ENCODE data around the gene MSI2. TPM values are rescaled to one million over a fixed set of nuclear protein-coding genes. Genes with fewer than 3 reads are reported as not detected.

Gene MSI2
- total RNA-seq, 1 donor from 2014 or later, result 21.1 TPM

GRCh38 chr17:57537524-57538410, 281.4 kb downstream of the MSI2 start:
- peaks cover under 1% of the 10 kb centered on the region for H3K36me3 ChIP-seq (ENCODE audit: control insufficient read depth, insufficient read depth, low read length)
- DNase-seq (ENCODE audit: low read depth), result no peak
- TF ChIP-seq, protein P1, sequence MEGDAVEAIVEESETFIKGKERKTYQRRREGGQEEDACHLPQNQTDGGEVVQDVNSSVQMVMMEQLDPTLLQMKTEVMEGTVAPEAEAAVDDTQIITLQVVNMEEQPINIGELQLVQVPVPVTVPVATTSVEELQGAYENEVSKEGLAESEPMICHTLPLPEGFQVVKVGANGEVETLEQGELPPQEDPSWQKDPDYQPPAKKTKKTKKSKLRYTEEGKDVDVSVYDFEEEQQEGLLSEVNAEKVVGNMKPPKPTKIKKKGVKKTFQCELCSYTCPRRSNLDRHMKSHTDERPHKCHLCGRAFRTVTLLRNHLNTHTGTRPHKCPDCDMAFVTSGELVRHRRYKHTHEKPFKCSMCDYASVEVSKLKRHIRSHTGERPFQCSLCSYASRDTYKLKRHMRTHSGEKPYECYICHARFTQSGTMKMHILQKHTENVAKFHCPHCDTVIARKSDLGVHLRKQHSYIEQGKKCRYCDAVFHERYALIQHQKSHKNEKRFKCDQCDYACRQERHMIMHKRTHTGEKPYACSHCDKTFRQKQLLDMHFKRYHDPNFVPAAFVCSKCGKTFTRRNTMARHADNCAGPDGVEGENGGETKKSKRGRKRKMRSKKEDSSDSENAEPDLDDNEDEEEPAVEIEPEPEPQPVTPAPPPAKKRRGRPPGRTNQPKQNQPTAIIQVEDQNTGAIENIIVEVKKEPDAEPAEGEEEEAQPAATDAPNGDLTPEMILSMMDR (IDR thresholded peaks at IDR 0.05; ENCODE audit: insufficient read depth, low read length, severe bottlenecking), result no peak
- FAIRE-seq, result no peak
- no peaks in the 10 kb centered on the region for H3K27me3 ChIP-seq (ENCODE audit: control insufficient read depth, insufficient read depth, low read length)
- no peak overlapping the region for H3K4me3 ChIP-seq (ENCODE audit: low read depth, low read length)

DNA sequence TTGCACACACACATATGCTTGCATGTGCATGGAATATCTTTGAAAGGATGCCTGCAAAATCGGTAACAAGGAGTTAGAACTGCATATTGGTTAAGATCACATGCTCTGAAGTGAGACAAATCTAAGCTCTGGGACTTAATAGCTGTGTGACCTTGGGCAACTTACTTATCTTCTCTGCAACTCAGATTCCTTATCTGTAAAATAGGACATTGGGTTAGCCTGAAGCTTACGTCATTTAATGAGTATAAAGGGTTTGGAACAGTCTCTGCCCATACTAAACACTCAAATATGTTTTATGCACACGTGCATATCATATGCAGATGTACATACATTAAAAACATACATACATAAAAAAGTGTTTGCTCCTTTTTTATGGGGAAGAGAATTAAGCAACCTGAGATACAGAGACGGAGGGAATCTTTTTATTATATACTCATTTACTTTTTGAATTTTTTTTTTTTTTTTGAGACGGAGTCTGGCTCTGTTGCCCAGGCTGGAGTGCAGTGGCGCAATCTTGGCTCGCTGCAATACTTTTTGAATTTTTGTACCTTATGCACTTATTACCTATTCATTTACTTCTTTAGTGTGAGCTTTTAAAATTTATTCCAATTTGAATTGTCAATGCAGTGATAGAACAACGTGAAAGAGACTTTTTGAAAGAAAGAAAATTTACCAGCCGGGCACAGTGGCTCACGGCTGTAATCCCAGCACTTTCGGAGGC, 282.6 kb downstream of the MSI2 start:
- no peak for DNase-seq (ENCODE audit: low read depth)
- H3K36me3 ChIP-seq (ENCODE audit: control insufficient read depth, insufficient read depth, low read length), result no peaks in the 10 kb centered on the region
- no peak overlapping the region for H3K4me3 ChIP-seq (ENCODE audit: low read depth, low read length)
- H3K27me3 ChIP-seq (ENCODE audit: control insufficient read depth, insufficient read depth, low read length), result no peaks in the 10 kb centered on the region
- no peak for FAIRE-seq
- TF ChIP-seq, protein P1 (IDR thresholded peaks at IDR 0.05; ENCODE audit: insufficient read depth, low read length, severe bottlenecking), result no peak

DNA sequence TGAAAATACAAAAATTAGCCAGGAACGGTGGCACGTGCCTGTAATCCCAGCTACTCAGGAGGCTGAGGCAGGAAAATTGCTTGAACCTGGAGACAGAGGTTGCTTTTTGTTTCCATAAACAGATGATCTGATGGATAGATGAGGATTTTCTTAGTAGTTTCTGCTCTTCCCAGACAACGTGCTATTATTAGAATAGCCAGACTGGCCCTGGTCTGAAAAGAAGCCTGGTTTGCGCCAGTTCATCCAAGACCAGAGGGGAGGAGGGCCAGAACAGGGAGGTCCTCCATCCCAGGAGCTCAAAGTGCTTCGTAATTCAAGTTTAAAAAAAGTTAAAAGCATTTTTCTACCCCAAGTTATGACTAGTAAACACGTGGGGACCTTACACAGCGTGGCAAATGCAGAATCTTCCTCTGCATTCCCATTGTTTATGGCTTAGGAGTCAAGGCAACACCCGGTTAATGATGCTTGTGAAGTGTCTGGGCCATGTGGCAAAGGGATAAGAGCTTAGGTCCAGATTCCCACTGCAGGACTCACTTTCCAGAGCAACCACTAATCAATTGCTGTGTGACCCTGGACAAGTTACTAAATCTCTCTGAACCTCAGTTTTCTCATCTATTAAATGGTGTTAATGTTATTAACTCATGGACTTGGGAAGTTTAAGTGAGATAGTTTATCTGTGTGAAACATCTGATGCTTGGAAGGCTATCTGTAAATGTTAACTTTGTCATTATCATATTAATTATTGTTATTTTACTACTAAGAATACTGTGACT, 283.4 kb downstream of the MSI2 start:
- TF ChIP-seq, protein P1 (IDR thresholded peaks at IDR 0.05; ENCODE audit: insufficient read depth, low read length, severe bottlenecking), result no peak
- no peaks in the 10 kb centered on the region for H3K27me3 ChIP-seq (ENCODE audit: control insufficient read depth, insufficient read depth, low read length)
- FAIRE-seq (no peak), DNase-seq (ENCODE audit: low read depth) (no peak)
- no peaks in the 10 kb centered on the region for H3K36me3 ChIP-seq (ENCODE audit: control insufficient read depth, insufficient read depth, low read length)
- no peak overlapping the region for H3K4me3 ChIP-seq (ENCODE audit: low read depth, low read length)

DNA sequence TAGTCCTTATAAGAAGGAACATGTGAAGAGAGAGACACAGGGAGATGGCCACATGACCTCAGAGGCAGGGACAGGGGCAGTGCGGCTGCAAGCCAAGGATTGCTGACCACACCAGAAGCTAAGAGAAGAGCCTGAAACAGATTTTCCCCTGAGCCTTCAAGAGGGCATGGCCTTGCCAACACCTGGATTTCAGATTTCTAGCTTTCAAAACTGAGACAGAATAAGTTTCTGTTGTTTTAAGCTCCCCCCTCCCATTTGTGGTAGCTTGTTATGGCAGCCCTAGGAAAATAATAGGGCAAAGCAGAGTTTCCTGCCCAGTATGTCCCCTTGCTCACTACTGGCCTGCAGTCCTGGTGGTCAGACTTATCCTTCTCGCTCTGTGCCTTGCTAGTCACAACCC, 284.3 kb downstream of the MSI2 start:
- TF ChIP-seq, protein P1 (IDR thresholded peaks at IDR 0.05; ENCODE audit: insufficient read depth, low read length, severe bottlenecking), result no peak
- no peak overlapping the region for H3K4me3 ChIP-seq (ENCODE audit: low read depth, low read length)
- H3K36me3 ChIP-seq (ENCODE audit: control insufficient read depth, insufficient read depth, low read length), result no peaks in the 10 kb centered on the region
- DNase-seq (ENCODE audit: low read depth), result no peak
- no peak for FAIRE-seq
- no peaks in the 10 kb centered on the region for H3K27me3 ChIP-seq (ENCODE audit: control insufficient read depth, insufficient read depth, low read length)

GRCh38 chr17:57541049-57541448, 284.7 kb downstream of the MSI2 start:
- Histone ChIP-seq H3K4me3 (ENCODE audit: low read depth, low read length) (no peak overlapping the region), H3K27me3 (ENCODE audit: control insufficient read depth, insufficient read depth, low read length) (no peaks in the 10 kb centered on the region), H3K36me3 (ENCODE audit: control insufficient read depth, insufficient read depth, low read length) (no peaks in the 10 kb centered on the region)
- FAIRE-seq (no peak), DNase-seq (ENCODE audit: low read depth) (no peak)
- TF ChIP-seq, protein P1 (IDR thresholded peaks at IDR 0.05; ENCODE audit: insufficient read depth, low read length, severe bottlenecking), result no peak

Data from bronchial epithelial cell (primary cell).